ENCODE measurements around the gene DYNC2I2.
A peak's percentile ranks its signal among the peaks of the same experiment; 100 is the strongest.
"Not testable (repeated sequence)": the region's sequence is repeated elsewhere in the genome, so short reads cannot be mapped to it uniquely, and the experiment has no call there.

Gene DYNC2I2

GRCh38 chr9:128595471-128595870 is 61.2 kb downstream of the DYNC2I2 start:
- no peak overlapping the region for H3K4me2 ChIP-seq
- no peak overlapping the region for H3K4me3 ChIP-seq
- peaks cover 0 to 13% (median 8%) of the 10 kb centered on the region in 11 experiments; a peak in 8 of 22 replicates for H4K20me1 ChIP-seq
- H3K36me3 ChIP-seq, result peaks cover 97 to 100% (median 100%) of the 10 kb centered on the region in 11 experiments
- H3K4me1 ChIP-seq, result no peaks in the 10 kb centered on the region
- no peaks in the 10 kb centered on the region for H3K27me3 ChIP-seq
- H3K9ac ChIP-seq, result no peak overlapping the region
- no peaks in the 10 kb centered on the region for H3K9me3 ChIP-seq (replicated peaks in 1 of 11)
- H3K27ac ChIP-seq, result no peak overlapping the region; a peak in 1 of 22 replicates
- no peak for TF ChIP-seq Cebpa-rat (IDR thresholded peaks at IDR 0.05)

- no peaks in the 10 kb centered on the region for H3K27me3 ChIP-seq
- no peaks in the 10 kb centered on the region for H3K4me1 ChIP-seq
- H4K20me1 ChIP-seq, result peaks cover 0 to 13% (median 8%) of the 10 kb centered on the region in 11 experiments; a peak in 8 of 22 replicates
- no peak overlapping the region for H3K4me2 ChIP-seq
- no peak overlapping the region for H3K27ac ChIP-seq
- no peak overlapping the region for H3K4me3 ChIP-seq
- no peak for TF ChIP-seq Cebpa-rat (IDR thresholded peaks at IDR 0.05)
- H3K36me3 ChIP-seq, result peaks cover 93 to 100% (median 99%) of the 10 kb centered on the region in 11 experiments
- H3K9me3 ChIP-seq (replicated peaks in 1 of 11), result no peaks in the 10 kb centered on the region
- H3K9ac ChIP-seq, result no peak overlapping the region
Observed at GRCh38 chr9:128593856-128594255, 62.8 kb downstream of the DYNC2I2 start.

GRCh38 chr9:128593039-128593438 is 63.6 kb downstream of the DYNC2I2 start:
- peaks cover 93 to 100% (median 99%) of the 10 kb centered on the region in 11 experiments for H3K36me3 ChIP-seq
- TF ChIP-seq Cebpa-rat (IDR thresholded peaks at IDR 0.05), result no peak
- H3K9me3 ChIP-seq (replicated peaks in 1 of 11), result no peaks in the 10 kb centered on the region
- no peaks in the 10 kb centered on the region for H3K27me3 ChIP-seq
- H3K27ac ChIP-seq, result no peak overlapping the region
- H3K9ac ChIP-seq, result no peak overlapping the region
- peaks cover 0 to 13% (median 8%) of the 10 kb centered on the region in 11 experiments; a peak in 8 of 22 replicates for H4K20me1 ChIP-seq
- H3K4me2 ChIP-seq, result no peak overlapping the region
- H3K4me1 ChIP-seq, result no peaks in the 10 kb centered on the region
- no peak overlapping the region for H3K4me3 ChIP-seq

GRCh38 chr9:128588581-128589233 is 67.9 kb downstream of the DYNC2I2 start:
- Histone ChIP-seq H3K4me3 (no peak overlapping the region), H3K4me2 (no peak overlapping the region), H4K20me1 (peaks cover 0 to 19% (median 11%) of the 10 kb centered on the region in 11 experiments; a peak in 11 of 22 replicates), H3K27me3 (no peaks in the 10 kb centered on the region), H3K9me3 (replicated peaks in 1 of 11) (no peaks in the 10 kb centered on the region), H3K4me1 (peaks cover 0 to 11% (median 8%) of the 10 kb centered on the region in 10 experiments; a peak in 8 of 20 replicates), H3K27ac (no peak overlapping the region), H3K9ac (no peak overlapping the region), H3K36me3 (peaks cover 95 to 100% (median 99%) of the 10 kb centered on the region in 11 experiments)
- no peak for TF ChIP-seq Cebpa-rat (IDR thresholded peaks at IDR 0.05)

- peaks cover 0 to 11% (median 8%) of the 10 kb centered on the region in 10 experiments; a peak in 8 of 20 replicates for H3K4me1 ChIP-seq
- H4K20me1 ChIP-seq, result peaks cover 0 to 11% (median 4%) of the 10 kb centered on the region in 11 experiments; a peak in 8 of 22 replicates
- H3K4me2 ChIP-seq, result peak overlapping the region in 4 of 11 experiments; percentile 15 to 27 (median 22); a peak in 5 of 22 replicates
- H3K27me3 ChIP-seq, result no peaks in the 10 kb centered on the region
- TF ChIP-seq Cebpa-rat (IDR thresholded peaks at IDR 0.05), result peak in 1 of 11 experiments; percentile 38; a peak in 2 of 22 replicates
- H3K27ac ChIP-seq, result peak overlapping the region in 1 of 11 experiments; percentile 17; a peak in 2 of 22 replicates
- H3K36me3 ChIP-seq, result peaks cover 96 to 100% (median 99%) of the 10 kb centered on the region in 11 experiments
- H3K9ac ChIP-seq, result peak overlapping the region in 1 of 11 experiments; percentile 34; a peak in 1 of 22 replicates
- H3K4me3 ChIP-seq, result no peak overlapping the region
- H3K9me3 ChIP-seq (replicated peaks in 1 of 11), result no peaks in the 10 kb centered on the region
Observed at GRCh38 chr9:128587453-128587852, 69.2 kb downstream of the DYNC2I2 start.

- peak in 1 of 11 experiments; percentile 19; a peak in 1 of 22 replicates for TF ChIP-seq Cebpa-rat (IDR thresholded peaks at IDR 0.05)
- not testable (repeated sequence) for H3K4me3 ChIP-seq; H3K9me3 ChIP-seq (replicated peaks in 1 of 11); H3K27me3 ChIP-seq
- peaks cover 0 to 11% (median 8%) of the 10 kb centered on the region in 10 experiments; a peak in 8 of 20 replicates for H3K4me1 ChIP-seq
- H3K36me3 ChIP-seq, result peaks cover 96 to 100% (median 99%) of the 10 kb centered on the region in 11 experiments
- peaks cover 0 to 11% (median 4%) of the 10 kb centered on the region in 11 experiments; a peak in 7 of 22 replicates for H4K20me1 ChIP-seq
- H3K9ac ChIP-seq, result peak overlapping the region in 1 of 11 experiments; percentile 34; a peak in 2 of 22 replicates
- peak overlapping the region in 4 of 11 experiments; percentile 15 to 27 (median 22); a peak in 5 of 22 replicates for H3K4me2 ChIP-seq
- H3K27ac ChIP-seq, result peak overlapping the region in 1 of 11 experiments; percentile 17; a peak in 2 of 22 replicates
Observed at GRCh38 chr9:128586934-128587333, 69.7 kb downstream of the DYNC2I2 start.

GRCh38 chr9:128585155-128585554 is 71.5 kb downstream of the DYNC2I2 start:
- not testable (repeated sequence) for H3K4me3 ChIP-seq; H3K4me2 ChIP-seq; H3K9me3 ChIP-seq (replicated peaks in 1 of 11); H3K27me3 ChIP-seq; H3K9ac ChIP-seq; H3K27ac ChIP-seq
- Histone ChIP-seq H3K4me1 (peaks cover 0 to 11% (median 8%) of the 10 kb centered on the region in 10 experiments; a peak in 8 of 20 replicates), H4K20me1 (peaks cover 0 to 11% (median 7%) of the 10 kb centered on the region in 11 experiments; a peak in 9 of 22 replicates), H3K36me3 (peaks cover 96 to 100% (median 99%) of the 10 kb centered on the region in 11 experiments)
